ENCODE measurements around the gene DNAH6.

Gene DNAH6

GRCh38 chr2:84808279-84808678 is 292.0 kb downstream of the DNAH6 start:
- no peak for DNase-seq

GRCh38 chr2:84811839-84812431 is 295.6 kb downstream of the DNAH6 start:
- DNase-seq, result no peak

- no peak for DNase-seq
These were observed 298.8 kb downstream of the DNAH6 start for GRCh38 chr2:84815146-84815545.

GRCh38 chr2:84816426-84817026 is 300.2 kb downstream of the DNAH6 start:
- DNase-seq, result no peak

GRCh38 chr2:84817239-84817655 is 300.9 kb downstream of the DNAH6 start:
- no peak for DNase-seq

- DNase-seq, result no peak
These were observed 305.5 kb downstream of the DNAH6 start for GRCh38 chr2:84821806-84822205.

- no peak for DNase-seq
These were observed 306.9 kb downstream of the DNAH6 start for GRCh38 chr2:84823229-84823628.

GRCh38 chr2:84823788-84824187 is 307.5 kb downstream of the DNAH6 start:
- DNase-seq, result no peak

GRCh38 chr2:84827978-84828575 is 311.8 kb downstream of the DNAH6 start:
- DNase-seq, result no peak

- DNase-seq, result no peak
These were observed 313.4 kb downstream of the DNAH6 start for GRCh38 chr2:84829693-84830092.

- no peak for DNase-seq
These were observed 313.8 kb downstream of the DNAH6 start for GRCh38 chr2:84830095-84830494.

GRCh38 chr2:84830758-84831500 is 314.6 kb downstream of the DNAH6 start:
- no peak for DNase-seq

- no peak for DNase-seq
These were observed 316.6 kb downstream of the DNAH6 start for GRCh38 chr2:84832772-84833461.

GRCh38 chr2:84833481-84834150 is 317.3 kb downstream of the DNAH6 start:
- DNase-seq, result no peak

GRCh38 chr2:84836215-84836614 is 319.9 kb downstream of the DNAH6 start:
- no peak for DNase-seq

- DNase-seq, result no peak
These were observed 322.3 kb downstream of the DNAH6 start for GRCh38 chr2:84838434-84839145.

GRCh38 chr2:84839851-84840250 is 323.6 kb downstream of the DNAH6 start:
- no peak for DNase-seq

GRCh38 chr2:84840306-84840705 is 324.0 kb downstream of the DNAH6 start:
- DNase-seq, result no peak

- no peak for DNase-seq
These were observed 325.3 kb downstream of the DNAH6 start for GRCh38 chr2:84841577-84841976.

GRCh38 chr2:84844141-84844540 is 327.8 kb downstream of the DNAH6 start:
- DNase-seq, result no peak

- DNase-seq, result no peak
These were observed 329.9 kb downstream of the DNAH6 start for GRCh38 chr2:84846041-84846663.

GRCh38 chr2:84846741-84847142 is 330.4 kb downstream of the DNAH6 start:
- no peak for DNase-seq
